ENCODE data around the gene NSMCE3.

GRCh38 chr15:29291067-29291845, 21.6 kb upstream of the NSMCE3 start:
- TF ChIP-seq CTCF (IDR thresholded peaks at IDR 0.05; ENCODE audit: low read depth, low read length, missing input control): no peak
- no peak for TF ChIP-seq SP1 (IDR thresholded peaks at IDR 0.05)
- TF ChIP-seq EGR1 (IDR thresholded peaks at IDR 0.05; ENCODE audit: low read depth in 2 of 2): no peak
- TF ChIP-seq TAF1 (conservative IDR thresholded peaks at IDR 0.05): no peak
- TF ChIP-seq JUND (IDR thresholded peaks at IDR 0.05): no peak
- no peak for TF ChIP-seq ZBTB33 (IDR thresholded peaks at IDR 0.05)
- no peak for TF ChIP-seq MAX (IDR thresholded peaks at IDR 0.05)
- no peak for TF ChIP-seq RXRA (IDR thresholded peaks at IDR 0.05)
- no peak for TF ChIP-seq RAD21 (IDR thresholded peaks at IDR 0.05)
- TF ChIP-seq YY1 (IDR thresholded peaks at IDR 0.05): no peak
- no peak for TF ChIP-seq FOXA1 (IDR thresholded peaks at IDR 0.05)
- no peak for TF ChIP-seq GABPA (IDR thresholded peaks at IDR 0.05 in 1 of 2, conservative IDR thresholded peaks at IDR 0.05 in 1 of 2)
- no peak for TF ChIP-seq REST (IDR thresholded peaks at IDR 0.05)
- TF ChIP-seq NR2F2 (IDR thresholded peaks at IDR 0.05): no peak
